Retinal pigment epithelial cell (primary cell): ENCODE data around the gene NOSIP.
A peak's percentile ranks its signal among the peaks of the same experiment; 100 is the strongest.

Source experiments
- DNase-seq: peaks from one replicate; pipeline ENCODE4 v3.0.0-alpha.2; 2010; ENCODE audit warnings: low read depth
- H3K4me3 ChIP-seq: 2 replicates; pipeline ENCODE4 v1.5.1; 2011; ENCODE audit warnings: mild to moderate bottlenecking, low read length, control low read depth, moderate library complexity
- CTCF ChIP-seq: conservative IDR thresholded peaks from 2 replicates; pipeline ENCODE4 v1.5.1; 2011; ENCODE audit warnings: low read depth, low read length, control low read depth, inconsistent platforms

The NOSIP gene

DNA sequence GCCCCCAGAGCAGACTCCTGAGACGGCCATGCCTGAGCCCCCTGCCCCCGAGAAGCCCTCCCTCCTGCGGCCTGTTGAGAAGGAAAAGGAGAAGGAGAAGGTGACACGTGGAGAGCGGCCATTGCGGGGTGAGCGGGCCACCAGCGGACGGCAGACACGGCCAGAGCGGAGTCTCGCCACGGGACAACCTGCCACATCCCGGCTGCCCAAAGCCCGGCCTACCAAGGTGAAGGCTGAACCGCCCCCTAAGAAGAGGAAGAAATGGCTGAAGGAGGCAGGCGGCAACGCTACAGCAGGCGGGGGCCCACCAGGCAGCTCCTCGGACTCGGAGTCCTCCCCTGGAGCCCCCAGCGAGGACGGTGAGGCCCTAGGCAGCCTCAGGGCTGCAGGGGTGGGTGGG lies 35.5 kb upstream of the NOSIP start:
- TF ChIP-seq CTCF = no peak
- H3K4me3 ChIP-seq = no peak overlapping the region
- DNase-seq = no peak

- no peak overlapping the region for H3K4me3 ChIP-seq
- DNase-seq = peak; percentile 38
Measured at GRCh38 chr19:49614096-49614833, 33.9 kb upstream of the NOSIP start.

DNA sequence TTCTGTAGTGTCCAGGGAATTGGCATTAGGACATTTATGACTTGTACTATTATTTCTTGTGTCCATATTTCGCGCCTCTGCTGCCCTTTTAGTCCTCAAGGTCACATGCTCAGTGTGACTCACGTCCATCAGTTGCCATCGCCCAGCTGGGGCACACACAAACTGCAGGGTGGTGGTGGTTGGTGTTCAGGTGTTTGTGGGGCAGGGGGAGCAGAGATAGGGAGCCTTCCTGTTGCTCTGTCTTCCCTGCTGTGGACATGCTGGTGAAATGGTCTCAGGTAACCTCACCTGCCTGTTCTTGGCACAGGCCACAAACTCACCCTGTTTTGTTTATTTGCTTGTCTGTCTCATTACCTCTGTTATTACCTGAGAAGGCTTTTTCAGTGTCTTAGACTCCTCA lies 33.0 kb upstream of the NOSIP start:
- no peak for TF ChIP-seq CTCF
- no peak overlapping the region for H3K4me3 ChIP-seq
- no peak for DNase-seq

More at GRCh38 chr19:49614096-49614833, 33.9 kb upstream of the NOSIP start:
- TF ChIP-seq CTCF = peak; percentile 37

DNA sequence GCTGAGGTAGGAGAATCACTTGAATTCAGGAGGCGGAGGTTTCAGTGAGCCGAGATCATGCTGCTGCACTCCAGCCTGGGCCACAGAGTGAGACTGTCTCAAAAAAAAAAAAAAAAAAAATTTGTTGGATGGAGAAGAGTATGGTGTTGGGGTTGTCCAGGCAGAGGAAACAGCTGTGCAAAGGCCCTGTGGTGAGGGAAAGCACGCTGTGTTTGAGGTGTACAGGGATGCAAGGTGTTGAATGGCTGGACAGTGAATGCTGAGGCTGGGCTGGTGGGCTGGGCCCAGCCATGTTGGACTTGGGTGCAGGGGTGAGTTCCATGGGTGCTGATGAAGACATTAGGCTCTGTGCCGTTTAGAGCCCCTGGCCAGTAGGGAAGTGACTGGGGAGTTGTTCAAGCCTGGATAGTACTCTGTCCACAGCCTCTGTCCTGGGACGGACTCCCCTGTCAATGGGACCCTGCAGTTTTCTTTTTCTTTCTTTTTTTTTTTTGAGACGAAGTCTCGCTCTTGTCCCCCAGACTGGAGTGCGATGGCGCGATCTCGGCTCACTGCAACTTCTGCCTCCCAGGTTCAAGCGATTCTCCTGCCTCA lies 29.2 kb upstream of the NOSIP start:
- TF ChIP-seq CTCF = no peak
- no peak for DNase-seq
- H3K4me3 ChIP-seq = no peak overlapping the region

- TF ChIP-seq CTCF = no peak
- DNase-seq = no peak
- H3K4me3 ChIP-seq = no peak overlapping the region
Measured at GRCh38 chr19:49605605-49606004, 25.2 kb upstream of the NOSIP start.

DNA sequence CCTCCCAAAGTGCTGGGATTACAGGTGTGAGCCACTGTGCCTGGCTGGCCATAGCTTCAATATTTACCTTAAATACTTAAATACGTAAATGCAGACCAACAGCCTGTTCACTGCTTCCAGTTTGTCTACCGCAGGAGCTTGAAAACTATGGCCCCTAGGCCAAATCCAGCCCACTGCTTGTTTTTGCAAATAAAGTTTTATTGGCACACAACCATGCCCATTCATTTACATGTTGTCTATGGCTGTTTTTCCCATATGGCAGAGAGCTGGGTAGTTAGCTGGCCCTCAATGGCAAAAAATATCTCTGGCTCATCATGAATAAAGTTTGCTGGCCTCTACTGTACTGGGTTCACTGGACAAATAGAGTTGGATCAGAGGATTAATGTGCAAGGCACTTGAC lies 22.4 kb upstream of the NOSIP start:
- TF ChIP-seq CTCF = no peak
- H3K4me3 ChIP-seq = no peak overlapping the region
- no peak for DNase-seq

- H3K4me3 ChIP-seq = no peak overlapping the region
- DNase-seq = no peak
- no peak for TF ChIP-seq CTCF
Measured at GRCh38 chr19:49601482-49602038, 21.2 kb upstream of the NOSIP start.
